Calu3 (cell line): Measurements from ENCODE around the gene DZIP1. TPM values are rescaled to one million over a fixed set of nuclear protein-coding genes. Genes with fewer than 3 reads are reported as not detected.
"Not testable (repeated sequence)": the region's sequence is repeated elsewhere in the genome, so short reads cannot be mapped to it uniquely, and the experiment has no call there.

Source experiments
- Bru-seq: library from RNA; stranded (reverse); fragments of 400-500 nt; gene quantifications from one replicate; lab custom pipeline; 2021; lab: Mats Ljungman, UMichigan
- BruChase-seq, 2 experiments: library from RNA; stranded (reverse); fragments of 400-500 nt; gene quantifications; one replicate each; lab custom pipeline; 2021; lab: Mats Ljungman, UMichigan
- BruUV-seq: library from RNA; stranded (reverse); fragments of 400-500 nt; replicated peaks from 2 replicates; lab custom pipeline; 2021; lab: Mats Ljungman, UMichigan
- CTCF ChIA-PET: fragments of 300-600 bp; sonication (Branson Sonifier 250); formaldehyde crosslinking; loops from one replicate; lab custom pipeline; 2022; ENCODE audit warnings: antibody characterized with exemption; lab: Charles Lee
- DNase-seq: peaks from one replicate; pipeline ENCODE4 v3.0.0; 2022
- H3K27ac Mint-ChIP-seq: one replicate; pipeline ENCODE4 v1.8.0; 2022; ENCODE audit warnings: mixed read lengths; ENCODE audit not compliant: unreplicated experiment
- H3K27me3 Mint-ChIP-seq: one replicate; pipeline ENCODE4 v1.8.0; 2022; ENCODE audit warnings: mixed read lengths; ENCODE audit not compliant: unreplicated experiment
- H3K36me3 Mint-ChIP-seq: one replicate; pipeline ENCODE4 v1.8.0; 2022; ENCODE audit warnings: mild to moderate bottlenecking, moderate library complexity, mixed read lengths; ENCODE audit not compliant: insufficient read depth, unreplicated experiment
- H3K4me1 Mint-ChIP-seq: one replicate; pipeline ENCODE4 v1.8.0; 2022; ENCODE audit warnings: mild to moderate bottlenecking, low read depth, mixed read lengths; ENCODE audit not compliant: unreplicated experiment
- H3K4me3 Mint-ChIP-seq: one replicate; pipeline ENCODE4 v1.8.0; 2022; ENCODE audit warnings: mild to moderate bottlenecking, low read depth, moderate library complexity, mixed read lengths; ENCODE audit not compliant: unreplicated experiment
- H3K9me3 Mint-ChIP-seq: one replicate; pipeline ENCODE4 v1.8.0; 2022; ENCODE audit warnings: low read depth, mixed read lengths; ENCODE audit not compliant: unreplicated experiment
- intact Hi-C: fragments of 100-400 bp; cut with micrococcal nuclease; formaldehyde crosslinking; loops from one replicate; pipeline ENCODE4 v1.10.0; 2022; ENCODE audit not compliant: unreplicated experiment
- long read RNA-seq: library from polyadenylated mRNA; stranded (forward); transcript quantifications from one replicate; pipeline ENCODE4 v2.0.0, GENCODE V29; 2022
- total RNA-seq: library from RNA; stranded (reverse); gene quantifications from 2 replicates; pipeline ENCODE4 v1.2.3, GENCODE V29; 2022
- TF ChIP-seq, protein P1 (sequence below): fragments of 200-600 bp; IDR thresholded peaks from one replicate; pipeline ENCODE4 v1.8.0; 2022; ENCODE audit warnings: antibody characterized with exemption; ENCODE audit not compliant: unreplicated experiment

Gene DZIP1, protein sequence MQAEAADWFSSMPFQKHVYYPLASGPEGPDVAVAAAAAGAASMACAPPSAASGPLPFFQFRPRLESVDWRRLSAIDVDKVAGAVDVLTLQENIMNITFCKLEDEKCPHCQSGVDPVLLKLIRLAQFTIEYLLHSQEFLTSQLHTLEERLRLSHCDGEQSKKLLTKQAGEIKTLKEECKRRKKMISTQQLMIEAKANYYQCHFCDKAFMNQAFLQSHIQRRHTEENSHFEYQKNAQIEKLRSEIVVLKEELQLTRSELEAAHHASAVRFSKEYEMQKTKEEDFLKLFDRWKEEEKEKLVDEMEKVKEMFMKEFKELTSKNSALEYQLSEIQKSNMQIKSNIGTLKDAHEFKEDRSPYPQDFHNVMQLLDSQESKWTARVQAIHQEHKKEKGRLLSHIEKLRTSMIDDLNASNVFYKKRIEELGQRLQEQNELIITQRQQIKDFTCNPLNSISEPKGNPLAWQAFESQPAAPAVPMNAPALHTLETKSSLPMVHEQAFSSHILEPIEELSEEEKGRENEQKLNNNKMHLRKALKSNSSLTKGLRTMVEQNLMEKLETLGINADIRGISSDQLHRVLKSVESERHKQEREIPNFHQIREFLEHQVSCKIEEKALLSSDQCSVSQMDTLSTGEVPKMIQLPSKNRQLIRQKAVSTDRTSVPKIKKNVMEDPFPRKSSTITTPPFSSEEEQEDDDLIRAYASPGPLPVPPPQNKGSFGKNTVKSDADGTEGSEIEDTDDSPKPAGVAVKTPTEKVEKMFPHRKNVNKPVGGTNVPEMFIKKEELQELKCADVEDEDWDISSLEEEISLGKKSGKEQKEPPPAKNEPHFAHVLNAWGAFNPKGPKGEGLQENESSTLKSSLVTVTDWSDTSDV
- total RNA-seq (10.2 and 13.3 TPM in 2 replicates), Bru-seq, nascent RNA (percentile 63 among the genes with signal in this experiment), BruChase-seq, experiment 1, labeled RNA remaining after a 6-hour chase (percentile 52 among the genes with signal in this experiment), BruChase-seq, experiment 2, labeled RNA remaining after a 2-hour chase (percentile 63 among the genes with signal in this experiment)
- long read RNA-seq, partial matches to known transcripts: 0 of 3 reads
- long read RNA-seq, other reads (novel, unspliced or antisense): 3 of 3 reads

DNA sequence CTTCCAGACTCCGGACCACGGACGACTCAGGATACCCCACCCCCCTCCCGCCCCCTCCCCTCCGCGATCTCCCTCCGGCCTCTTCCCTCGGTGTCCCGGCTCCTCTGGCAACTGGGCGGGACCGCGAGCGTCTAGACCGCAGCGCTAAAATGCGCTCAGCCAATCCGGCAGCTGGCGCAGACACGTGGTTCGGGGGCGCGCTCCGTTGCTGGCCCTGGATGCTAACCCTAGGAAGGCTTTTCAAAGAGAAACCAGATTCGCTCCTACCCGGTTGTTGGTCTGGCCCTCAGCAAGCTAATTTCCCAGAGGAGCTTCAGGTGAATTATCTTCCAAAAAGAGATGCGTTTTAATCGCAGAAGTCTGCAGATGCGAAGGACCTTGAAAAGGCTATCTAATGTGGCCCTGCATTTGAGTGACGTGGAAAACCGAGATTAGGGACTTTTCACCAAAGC is at the start of gene DZIP1:
Gene DZIP1 (minus strand): TSS at position 106 of the 452 bp plus-strand sequence. CDS start 2,677 bp downstream, outside the sequence.
- intact Hi-C loops: no loop called here
- Mint-ChIP-seq H3K9me3 (no peaks in the 10 kb centered on the region), H3K27me3 (no peaks in the 10 kb centered on the region), H3K4me3 (peak within 1 kb of the TSS; percentile 63), H3K27ac (no peak within 1 kb of the TSS), H3K4me1 (no peaks in the 10 kb centered on the region), H3K36me3 (peaks cover 7% of the 10 kb centered on the region)
- CTCF ChIA-PET: interaction anchor here (0.6 kb wide), 1 partner anchor 59 kb away, joined by 5 read pairs; no protein-coding TSS in a partner anchor
- TF ChIP-seq, protein P1, sequence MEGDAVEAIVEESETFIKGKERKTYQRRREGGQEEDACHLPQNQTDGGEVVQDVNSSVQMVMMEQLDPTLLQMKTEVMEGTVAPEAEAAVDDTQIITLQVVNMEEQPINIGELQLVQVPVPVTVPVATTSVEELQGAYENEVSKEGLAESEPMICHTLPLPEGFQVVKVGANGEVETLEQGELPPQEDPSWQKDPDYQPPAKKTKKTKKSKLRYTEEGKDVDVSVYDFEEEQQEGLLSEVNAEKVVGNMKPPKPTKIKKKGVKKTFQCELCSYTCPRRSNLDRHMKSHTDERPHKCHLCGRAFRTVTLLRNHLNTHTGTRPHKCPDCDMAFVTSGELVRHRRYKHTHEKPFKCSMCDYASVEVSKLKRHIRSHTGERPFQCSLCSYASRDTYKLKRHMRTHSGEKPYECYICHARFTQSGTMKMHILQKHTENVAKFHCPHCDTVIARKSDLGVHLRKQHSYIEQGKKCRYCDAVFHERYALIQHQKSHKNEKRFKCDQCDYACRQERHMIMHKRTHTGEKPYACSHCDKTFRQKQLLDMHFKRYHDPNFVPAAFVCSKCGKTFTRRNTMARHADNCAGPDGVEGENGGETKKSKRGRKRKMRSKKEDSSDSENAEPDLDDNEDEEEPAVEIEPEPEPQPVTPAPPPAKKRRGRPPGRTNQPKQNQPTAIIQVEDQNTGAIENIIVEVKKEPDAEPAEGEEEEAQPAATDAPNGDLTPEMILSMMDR: no peak
- peak; percentile 50 for DNase-seq
- BruUV-seq: no TSS peak

GRCh38 chr13:95690986-95691385 is 46.5 kb upstream of the DZIP1 start:
- H3K27me3 Mint-ChIP-seq, intact Hi-C loops, H3K36me3 Mint-ChIP-seq, H3K4me1 Mint-ChIP-seq, H3K4me3 Mint-ChIP-seq, H3K9me3 Mint-ChIP-seq, H3K27ac Mint-ChIP-seq, CTCF ChIA-PET, BruUV-seq, DNase-seq: not testable (repeated sequence)

GRCh38 chr13:95689582-95689926 is 45.0 kb upstream of the DZIP1 start:
- TF ChIP-seq, protein P1: no peak
- H3K4me1 Mint-ChIP-seq: no peaks in the 10 kb centered on the region
- intact Hi-C loops: no loop called here
- no peak overlapping the region for H3K27ac Mint-ChIP-seq
- no peaks in the 10 kb centered on the region for H3K27me3 Mint-ChIP-seq
- no peaks in the 10 kb centered on the region for H3K36me3 Mint-ChIP-seq
- no peak overlapping the region for H3K4me3 Mint-ChIP-seq
- no TSS peak for BruUV-seq
- H3K9me3 Mint-ChIP-seq: no peaks in the 10 kb centered on the region
- DNase-seq: no peak
- CTCF ChIA-PET: no interaction called here

DNA sequence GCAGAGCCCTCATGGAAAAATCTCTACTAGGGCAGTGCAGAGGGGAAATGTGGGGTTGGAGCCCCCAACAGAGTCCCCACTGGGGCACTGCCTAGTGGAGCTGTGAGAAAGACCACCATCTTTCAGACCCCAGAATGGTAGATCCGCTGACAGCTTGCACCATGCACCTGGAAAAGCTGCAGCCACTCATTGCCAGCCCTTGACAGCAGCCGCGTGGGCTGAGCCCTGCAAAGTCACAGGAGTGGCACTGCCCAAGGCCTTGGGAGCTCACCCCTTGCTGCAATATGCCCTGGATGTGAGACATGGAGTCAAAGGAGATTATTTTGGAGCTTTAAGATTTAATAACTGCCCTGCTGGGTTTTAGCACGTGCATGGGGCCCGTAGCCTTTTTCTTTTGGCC is 40.5 kb upstream of the DZIP1 start:
- H3K4me3 Mint-ChIP-seq, H3K27me3 Mint-ChIP-seq, H3K9me3 Mint-ChIP-seq, H3K36me3 Mint-ChIP-seq, intact Hi-C loops, CTCF ChIA-PET, DNase-seq, H3K27ac Mint-ChIP-seq, BruUV-seq: not testable (repeated sequence)
- peaks cover 15% of the 10 kb centered on the region for H3K4me1 Mint-ChIP-seq

DNA sequence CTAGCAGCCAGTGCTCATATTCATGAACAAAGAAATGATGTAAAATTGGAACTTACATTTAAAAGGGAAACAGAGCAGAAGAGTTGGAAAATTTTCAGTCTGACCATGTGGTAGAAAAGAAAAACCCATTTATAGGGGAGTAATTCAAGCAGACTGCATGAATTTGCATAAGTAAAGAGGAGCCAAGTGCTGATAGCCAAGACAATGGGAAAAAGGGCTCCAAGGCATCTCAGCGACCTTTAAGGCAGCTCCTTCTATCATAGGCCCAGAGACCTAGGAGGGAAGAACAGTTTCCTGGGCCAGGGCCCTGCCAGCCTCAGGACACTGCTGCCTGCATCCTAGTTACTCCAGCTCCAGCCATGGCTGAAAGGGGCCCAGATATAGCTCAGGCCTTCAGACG is 39.9 kb upstream of the DZIP1 start:
- H3K4me1 Mint-ChIP-seq: peaks cover 15% of the 10 kb centered on the region
- no peaks in the 10 kb centered on the region for H3K36me3 Mint-ChIP-seq
- H3K27me3 Mint-ChIP-seq: no peaks in the 10 kb centered on the region
- no peak for DNase-seq
- no TSS peak for BruUV-seq
- peaks cover 3% of the 10 kb centered on the region for H3K9me3 Mint-ChIP-seq
- CTCF ChIA-PET: no interaction called here
- no peak overlapping the region for H3K27ac Mint-ChIP-seq
- intact Hi-C loops: no loop called here
- H3K4me3 Mint-ChIP-seq: no peak overlapping the region
- TF ChIP-seq, protein P1: no peak
